Right renal cortex interstitium (tissue), 3 donors: Measurements from ENCODE around the gene CADPS2. TPM values are rescaled to one million over a fixed set of nuclear protein-coding genes. Genes with fewer than 3 reads are reported as not detected.

Experiments used
- DNase-seq, 3 donors: peaks; one replicate each; pipeline ENCODE4 v3.0.0-alpha.2; 2013; ENCODE audit warnings: low read depth in 3 of 3, low spot score in 2 of 3
- polyA plus RNA-seq, 3 donors: library from polyadenylated mRNA; unstranded; fragments of 120-200 nt; gene quantifications; one replicate each; pipeline ENCODE4 v1.2.1, GENCODE V29; 2013; ENCODE audit not compliant: insufficient read length in 3 of 3

The CADPS2 gene
- polyA plus RNA-seq, 3 donors = 47.2 to 69.8 (median 60.7) TPM

GRCh38 chr7:122546496-122546895 lies 339.8 kb downstream of the CADPS2 start:
- DNase-seq = no peak

- no peak for DNase-seq
Measured at GRCh38 chr7:122544463-122544862, 341.8 kb downstream of the CADPS2 start.

DNA sequence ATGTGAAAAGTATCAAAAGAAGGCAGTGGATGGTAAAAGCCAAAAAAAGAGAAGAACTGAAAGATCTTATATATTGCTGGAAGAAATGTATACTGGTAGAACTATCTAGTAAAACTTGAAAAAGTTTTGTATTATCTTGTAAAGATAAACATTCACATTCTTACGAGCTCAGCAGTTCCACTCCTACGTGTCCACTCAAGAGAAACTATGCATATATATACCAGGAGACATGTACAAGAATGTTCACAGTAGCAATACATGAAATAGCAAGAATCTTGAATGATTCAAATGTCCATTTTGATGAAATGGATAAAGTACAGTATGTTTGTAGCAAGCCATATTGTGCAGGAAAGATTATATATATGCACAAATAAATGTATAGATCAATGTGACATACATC lies 342.4 kb downstream of the CADPS2 start:
- DNase-seq = no peak

DNA sequence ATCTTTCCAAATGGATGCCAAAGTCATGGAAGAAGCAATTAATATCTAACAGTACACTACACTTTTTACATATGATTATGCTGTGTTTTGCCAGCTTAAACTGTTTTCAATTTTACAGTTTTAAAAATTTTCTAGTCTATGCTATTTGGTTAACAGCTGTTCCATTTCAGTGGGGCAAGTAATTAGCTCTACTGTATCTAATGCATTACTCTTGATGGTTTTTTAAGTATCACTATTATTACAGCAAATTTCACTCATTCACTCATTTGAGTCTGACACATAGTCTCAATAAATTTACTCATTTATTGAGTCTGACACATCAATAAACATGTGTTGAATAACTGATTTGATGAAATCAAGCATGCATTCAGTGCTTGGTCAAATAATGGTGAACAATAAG lies 343.1 kb downstream of the CADPS2 start:
- DNase-seq = no peak

DNA sequence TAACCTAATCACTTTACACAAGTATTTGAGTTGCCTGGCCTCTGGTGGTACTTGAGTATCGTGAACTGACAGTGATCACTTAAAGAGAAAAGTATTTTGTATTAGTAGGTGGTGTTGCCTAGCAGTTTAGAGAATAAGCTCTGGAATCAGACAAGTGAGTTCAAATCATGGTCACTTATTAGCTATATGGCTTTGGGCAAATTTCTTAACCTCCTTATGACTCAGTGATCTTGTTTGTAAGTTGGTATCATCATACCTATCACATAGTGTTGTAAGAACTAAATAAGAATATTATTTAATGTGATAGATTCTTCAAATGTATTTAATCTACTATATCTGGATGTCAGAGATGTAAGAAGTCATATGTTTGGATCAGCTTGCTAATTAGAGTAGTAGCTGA lies 351.2 kb downstream of the CADPS2 start:
- no peak for DNase-seq

DNA sequence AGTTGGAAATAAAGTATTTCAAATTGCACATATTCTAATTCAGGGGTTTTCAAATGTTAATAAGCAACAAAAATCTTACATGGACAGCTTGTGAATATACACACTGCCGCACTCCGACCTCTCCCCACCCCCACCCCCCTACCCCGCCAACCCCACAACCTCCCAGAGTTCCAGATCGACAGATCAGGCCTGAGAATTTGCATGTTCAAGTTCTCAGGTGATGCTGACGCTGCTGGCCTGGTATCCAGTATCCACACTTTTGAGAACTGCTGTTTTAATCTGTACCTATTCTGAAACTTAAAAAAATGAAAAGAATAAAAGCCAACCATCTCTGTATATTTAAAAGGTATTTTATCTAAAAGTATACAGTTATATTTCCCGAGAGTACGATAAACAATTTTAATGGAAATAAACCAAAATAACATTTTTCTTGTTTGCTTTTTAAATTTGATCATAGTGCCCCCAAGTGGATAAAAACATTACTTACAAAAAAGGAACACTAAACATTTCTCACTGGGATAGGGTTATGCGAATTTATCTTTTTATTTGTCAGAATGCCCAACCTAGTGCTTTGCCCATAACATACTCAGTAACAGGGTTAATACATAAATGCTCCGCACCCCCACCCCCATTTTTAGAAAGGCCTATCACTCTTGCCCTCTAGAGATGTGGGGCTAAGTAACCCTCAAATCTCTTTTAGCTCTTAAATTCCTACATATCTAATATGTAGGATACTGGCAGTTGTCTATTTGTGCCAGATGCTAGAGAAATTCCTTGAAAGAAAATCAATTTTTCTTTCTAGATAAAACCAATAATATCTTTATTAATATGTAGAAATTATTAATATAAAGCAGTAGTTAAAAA lies 353.6 kb downstream of the CADPS2 start:
- DNase-seq = no peak

- peak in 2 of 3 donors; percentile 23 for DNase-seq
Measured at GRCh38 chr7:122528879-122529481, 357.3 kb downstream of the CADPS2 start.

DNA sequence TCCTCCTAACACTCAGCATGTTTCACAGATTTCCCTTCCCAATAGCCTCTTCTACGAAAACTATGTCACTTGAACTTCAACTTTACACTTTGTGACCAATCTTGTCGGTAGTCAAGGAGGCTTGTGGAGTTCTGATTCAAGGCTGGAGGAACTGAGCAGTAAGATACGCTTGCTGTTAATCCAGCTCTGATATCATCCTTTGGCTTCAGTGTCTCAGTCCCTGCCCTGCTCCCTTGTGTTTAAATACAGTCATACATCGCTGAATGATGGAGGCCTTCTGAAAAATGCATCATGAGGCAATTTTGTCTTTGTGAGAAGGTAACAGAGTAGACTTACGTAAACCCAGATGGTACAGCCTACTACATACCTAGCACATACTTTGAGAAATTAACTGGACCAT lies 360.9 kb downstream of the CADPS2 start:
- DNase-seq = no peak

GRCh38 chr7:122521767-122522166 lies 364.5 kb downstream of the CADPS2 start:
- DNase-seq = no peak

- DNase-seq = no peak
Measured at GRCh38 chr7:122520971-122521555, 365.2 kb downstream of the CADPS2 start.

DNA sequence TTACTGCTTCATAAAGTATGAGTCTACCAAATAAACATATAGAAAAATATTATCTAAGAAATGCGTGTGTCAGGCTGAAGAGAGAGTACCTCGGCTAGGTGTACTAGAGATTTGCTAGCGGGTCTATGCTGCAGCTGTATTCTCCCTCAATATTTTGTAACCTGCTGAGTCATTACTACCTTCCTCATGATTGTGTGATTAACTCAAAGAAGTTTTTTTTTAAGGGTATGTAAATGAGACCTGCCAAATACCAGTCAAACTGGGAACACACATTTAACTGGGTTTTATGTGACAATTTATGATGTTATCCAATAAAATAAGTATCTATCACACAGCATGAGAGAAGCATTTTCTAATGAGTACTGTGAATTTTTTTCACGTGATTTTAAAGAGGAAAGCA lies 367.8 kb downstream of the CADPS2 start:
- DNase-seq = no peak

- DNase-seq = no peak
Measured at GRCh38 chr7:122517576-122517975, 368.7 kb downstream of the CADPS2 start.

- DNase-seq = no peak
Measured at GRCh38 chr7:122515404-122515803, 370.9 kb downstream of the CADPS2 start.

GRCh38 chr7:122511268-122511667 lies 375.0 kb downstream of the CADPS2 start:
- no peak for DNase-seq

- no peak for DNase-seq
Measured at GRCh38 chr7:122507591-122507990, 378.7 kb downstream of the CADPS2 start.

- no peak for DNase-seq
Measured at GRCh38 chr7:122492007-122492406, 394.3 kb downstream of the CADPS2 start.

DNA sequence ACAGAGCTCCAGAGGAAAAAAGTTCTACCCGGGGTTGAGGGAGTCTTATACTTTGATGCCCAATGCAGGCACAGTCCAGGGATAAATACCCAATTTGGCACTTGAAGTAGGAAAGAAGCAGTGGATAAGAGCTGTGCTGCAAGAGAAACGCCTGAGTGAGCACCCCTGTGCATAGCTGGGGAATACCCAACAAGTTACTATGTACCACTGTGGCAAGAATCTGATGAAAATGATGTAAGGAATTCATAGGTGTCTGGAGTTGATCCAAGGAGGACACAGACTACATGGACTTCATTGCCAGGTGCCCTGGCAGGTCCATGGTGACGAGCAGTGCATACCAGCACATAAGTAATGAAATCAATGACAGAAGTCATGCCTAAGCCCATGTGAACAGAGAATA lies 398.0 kb downstream of the CADPS2 start:
- no peak for DNase-seq

DNA sequence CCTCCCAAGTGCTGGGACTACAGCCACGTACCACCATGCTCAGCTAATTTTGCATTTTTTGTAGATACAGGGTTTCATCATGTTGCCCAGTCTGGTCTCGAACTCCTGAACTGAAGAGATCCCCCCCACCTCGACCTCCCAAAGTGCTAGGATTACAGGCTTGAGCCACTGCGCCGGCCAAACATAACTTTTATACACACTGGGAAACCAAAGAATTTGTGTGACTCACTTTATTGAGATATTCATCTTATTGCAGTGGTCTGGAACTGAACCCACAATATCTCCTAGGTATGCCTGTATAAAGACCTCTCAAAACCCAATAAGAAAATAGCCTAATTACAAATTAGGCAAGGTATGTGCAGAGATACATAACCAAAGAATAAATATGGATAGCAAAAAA lies 399.1 kb downstream of the CADPS2 start:
- no peak for DNase-seq

DNA sequence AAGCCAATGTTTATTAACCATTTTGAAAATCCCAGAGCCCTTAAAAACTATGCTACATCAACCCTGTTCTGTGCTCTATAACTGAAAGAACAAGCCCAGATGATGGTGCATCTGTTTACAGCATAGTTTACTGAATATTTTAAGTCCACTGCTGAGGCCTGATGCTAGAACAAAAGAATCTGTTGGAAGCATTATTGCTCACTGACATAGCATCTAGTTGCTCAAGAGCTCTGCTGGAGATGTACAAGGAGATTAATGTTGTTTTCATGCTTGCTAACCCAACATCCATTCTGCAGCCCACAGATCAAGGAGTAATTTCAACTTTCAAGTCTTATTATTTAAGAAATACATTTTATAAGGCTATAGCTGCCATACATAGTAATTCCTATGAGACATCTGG lies 400.4 kb downstream of the CADPS2 start:
- no peak for DNase-seq

GRCh38 chr7:122482212-122482611 lies 404.0 kb downstream of the CADPS2 start:
- DNase-seq = no peak

- DNase-seq = no peak
Measured at GRCh38 chr7:122470859-122471258, 415.4 kb downstream of the CADPS2 start.

DNA sequence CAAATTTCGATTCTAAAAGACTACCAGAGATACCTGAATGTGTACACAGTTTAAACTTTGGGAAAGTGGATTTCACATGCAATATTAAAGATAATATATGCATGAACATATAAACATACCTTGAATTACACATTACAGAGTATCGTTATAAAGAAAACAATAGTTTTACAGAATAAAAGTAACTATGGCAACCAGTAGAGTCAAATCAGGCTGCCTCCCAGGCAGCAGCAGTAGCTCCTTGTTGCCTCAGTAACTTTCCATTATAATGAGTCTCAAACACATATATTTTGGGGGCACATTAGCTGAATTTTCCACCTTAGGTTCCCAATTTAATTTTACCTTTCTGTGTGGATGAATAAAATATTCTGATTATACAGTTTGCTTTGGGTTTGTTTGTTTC lies 417.3 kb downstream of the CADPS2 start:
- no peak for DNase-seq
